Naive thymus-derived CD4-positive, alpha-beta T cell (primary cell): ENCODE results near the gene RECK. TPM values are rescaled to one million over a fixed set of nuclear protein-coding genes. Genes with fewer than 3 reads are reported as not detected.

Experiments used
- ATAC-seq: fragments of 150-1000 bp; cut with Tn5 transposase; 2 replicates; pipeline ENCODE4 v1.10.0; 2021; ENCODE audit warnings: mild to moderate bottlenecking, moderate library complexity
- CTCF ChIA-PET: fragments of 350-600 bp; sonication (Branson Sonifier 250); formaldehyde crosslinking; loops from one replicate; lab custom pipeline; 2021; ENCODE audit warnings: antibody characterized with exemption; lab: Charles Lee
- POLR2A ChIA-PET: fragments of 350-600 bp; sonication (Branson Sonifier 250); formaldehyde crosslinking; loops from one replicate; lab custom pipeline; 2021; ENCODE audit warnings: antibody characterized with exemption, inconsistent platforms; lab: Charles Lee
- DNase-seq, 9 donors: peaks; one replicate each; pipeline versions ENCODE4 v3.0.0 to v3.0.0-alpha.2; 2020 to 2022; ENCODE audit warnings: mixed read lengths in 1 of 9
- H3K27ac ChIP-seq: one replicate; pipeline ENCODE4 v1.7.0; 2013; ENCODE audit warnings: mild to moderate bottlenecking, low read depth, low read length, moderate library complexity
- H3K27me3 ChIP-seq, 2 donors: one replicate each; pipeline ENCODE4 v1.7.0; 2013; ENCODE audit warnings: low read length in 2 of 2, mild to moderate bottlenecking in 2 of 2, moderate library complexity in 2 of 2; ENCODE audit not compliant: control insufficient read depth in 2 of 2, insufficient read depth in 2 of 2
- H3K36me3 ChIP-seq, 3 experiments: 1 replicate in 2 of 3; 2 replicates in 1 of 3; pipeline ENCODE4 v1.7.0; 2013; ENCODE audit warnings: low read length in 3 of 3, mild to moderate bottlenecking in 3 of 3, moderate library complexity in 1 of 3; ENCODE audit not compliant: insufficient read depth in 3 of 3, control insufficient read depth in 2 of 3
- H3K4me1 ChIP-seq, 2 donors: one replicate each; pipeline ENCODE4 v1.7.0; 2013; ENCODE audit warnings: low read length in 2 of 2, mild to moderate bottlenecking in 2 of 2, moderate library complexity in 1 of 2; ENCODE audit not compliant: control insufficient read depth in 2 of 2, insufficient read depth in 2 of 2
- H3K4me3 ChIP-seq: 2 replicates; pipeline ENCODE4 v1.7.0; 2013; ENCODE audit warnings: mild to moderate bottlenecking, low read length
- H3K9me3 ChIP-seq, 3 experiments: 1 replicate in 2 of 3; 2 replicates in 1 of 3; pipeline ENCODE4 v1.7.0; 2013; ENCODE audit warnings: low read length in 3 of 3; ENCODE audit not compliant: control insufficient read depth in 2 of 3
- H3K27ac Mint-ChIP-seq, 9 donors: one replicate each; pipeline ENCODE4 v1.8.0; 2020 to 2022; ENCODE audit warnings: mixed read lengths in 9 of 9, mild to moderate bottlenecking in 8 of 9, moderate library complexity in 5 of 9, inconsistent platforms in 2 of 9
- H3K27me3 Mint-ChIP-seq, 5 donors: one replicate each; pipeline ENCODE4 v1.8.0; 2021 to 2022; ENCODE audit warnings: mixed read lengths in 5 of 5, mild to moderate bottlenecking in 1 of 5
- H3K36me3 Mint-ChIP-seq, 5 donors: one replicate each; pipeline ENCODE4 v1.8.0; 2020 to 2022; ENCODE audit warnings: mixed read lengths in 5 of 5, mild to moderate bottlenecking in 3 of 5, inconsistent platforms in 1 of 5
- H3K4me1 Mint-ChIP-seq, 7 donors: one replicate each; pipeline ENCODE4 v1.8.0; 2020 to 2022; ENCODE audit warnings: mixed read lengths in 7 of 7, mild to moderate bottlenecking in 3 of 7, inconsistent platforms in 1 of 7
- H3K4me3 Mint-ChIP-seq, 10 donors: one replicate each; pipeline ENCODE4 v1.8.0; 2020 to 2022; ENCODE audit warnings: mild to moderate bottlenecking in 10 of 10, mixed read lengths in 10 of 10, moderate library complexity in 6 of 10, inconsistent platforms in 2 of 10
- H3K9me3 Mint-ChIP-seq, 11 donors: one replicate each; pipeline ENCODE4 v1.8.0; 2020 to 2022; ENCODE audit warnings: mixed read lengths in 11 of 11, mild to moderate bottlenecking in 4 of 11, inconsistent platforms in 1 of 11, moderate library complexity in 1 of 11
- intact Hi-C, 2 donors: fragments of 100-400 bp; cut with micrococcal nuclease; formaldehyde crosslinking; loops; one replicate each; pipeline ENCODE4 v1.15.1; 2023
- polyA plus RNA-seq, 2 donors: library from polyadenylated mRNA; unstranded; fragments of 300-500 nt; fragmentation: Illumina TruSeq; gene quantifications; one replicate each; pipeline ENCODE4 v1.2.3, GENCODE V29; 2021
- total RNA-seq, 6 experiments: library from RNA in 5 of 6; stranded (reverse) in 5 of 6; gene quantifications; 1 replicate in 5 of 6; 2 replicates in 1 of 6; pipeline ENCODE4 v1.2.3 and lab custom pipeline; 2021 to 2026

RECK gene
- total and polyA plus RNA-seq, 7 experiments from 2014 or later: 7.4 to 26.2 (median 13.9) TPM

DNA sequence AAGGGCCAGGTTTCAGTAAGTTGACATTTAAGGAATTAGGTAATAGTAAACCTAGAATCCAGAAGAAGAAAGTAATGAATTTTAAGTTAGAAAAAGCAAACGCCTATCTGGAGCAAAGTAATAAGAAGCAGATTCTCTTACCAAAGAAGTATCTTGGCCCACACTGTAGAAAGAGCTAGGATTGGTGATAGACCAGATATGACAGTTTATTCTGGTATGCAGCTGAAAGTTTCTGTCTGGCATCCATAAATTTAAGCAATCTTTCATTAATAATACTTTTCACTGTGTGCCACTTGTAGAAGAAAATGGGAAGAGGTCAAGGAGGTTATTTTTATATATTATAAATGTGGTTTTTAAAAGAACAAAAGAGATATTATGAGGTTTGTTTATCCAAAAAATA, 3.0 kb downstream of the RECK start:
- no peaks in the 10 kb centered on the region for H3K9me3 ChIP-seq
- Mint-ChIP-seq H3K4me1 (peaks cover 42 to 73% (median 68%) of the 10 kb centered on the region in 7 donors), H3K9me3 (no peaks in the 10 kb centered on the region), H3K27me3 (peaks cover 0 to 5% (median 0%) of the 10 kb centered on the region in 5 donors), H3K27ac (peak overlapping the region in 7 of 9 donors; percentile 10 to 69 (median 48)), H3K4me3 (peak overlapping the region in 1 of 10 donors; percentile 37), H3K36me3 (peaks cover 0 to 4% (median 0%) of the 10 kb centered on the region in 5 donors)
- intact Hi-C loops: loop anchor here in 1 of 2 donors (5.0 kb wide), 2 partner anchors 128 to 292 kb away; partner anchors contain the start of genes CCIN, GBA2 and RGP1
- DNase-seq (no peak), ATAC-seq (no peak)
- ChIA-PET POLR2A (interaction anchor here (0.6 to 0.8 kb wide), 2 partner anchors 100 to 958 kb away, joined by 5 to 7 read pairs; no protein-coding TSS in a partner anchor), CTCF (no interaction called here)
- H3K4me3 ChIP-seq: no peak overlapping the region
- no peak overlapping the region for H3K27ac ChIP-seq
- peaks cover 0 to 40% of the 10 kb centered on the region in 2 donors for H3K4me1 ChIP-seq
- H3K27me3 ChIP-seq: no peaks in the 10 kb centered on the region
- peaks cover 0 to 7% (median 0%) of the 10 kb centered on the region in 3 experiments for H3K36me3 ChIP-seq

DNA sequence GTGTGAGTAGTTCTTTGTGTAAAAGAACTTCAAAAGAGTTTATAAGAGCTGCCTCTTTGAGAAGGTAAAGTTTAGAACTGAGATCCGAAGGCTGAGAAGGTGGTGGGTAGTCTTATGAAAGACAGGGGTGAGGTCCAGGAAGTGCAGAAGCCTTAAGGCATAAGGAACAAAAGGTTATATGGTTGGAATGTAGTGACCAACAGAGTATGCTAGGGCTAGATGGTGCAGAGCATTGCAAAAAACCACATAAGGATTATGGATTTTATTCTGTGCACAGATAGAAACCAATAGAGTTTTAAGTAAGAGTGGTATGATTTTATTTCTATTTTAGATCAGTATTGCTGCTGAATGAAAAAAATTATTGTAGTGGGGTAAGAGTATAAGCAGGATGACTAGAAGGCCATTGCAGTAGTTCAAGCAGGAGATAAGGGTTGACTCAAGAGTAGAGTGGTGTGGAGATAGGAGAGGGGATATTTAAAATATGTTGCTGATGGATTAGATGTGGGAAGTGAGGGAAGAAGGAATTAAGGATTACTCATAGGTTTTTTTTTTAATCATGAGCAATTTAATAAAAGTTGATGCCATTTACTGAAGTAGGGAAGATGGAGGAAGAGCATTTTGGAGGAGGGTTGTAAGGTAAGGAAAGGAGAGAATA, 3.7 kb downstream of the RECK start:
- H3K4me1 ChIP-seq: peaks cover 0 to 44% of the 10 kb centered on the region in 2 donors
- peaks cover 0 to 7% (median 0%) of the 10 kb centered on the region in 3 experiments for H3K36me3 ChIP-seq
- no peak overlapping the region for H3K4me3 ChIP-seq
- H3K9me3 ChIP-seq: no peaks in the 10 kb centered on the region
- CTCF ChIA-PET: no interaction called here
- H3K36me3 Mint-ChIP-seq: peaks cover 0 to 6% (median 0%) of the 10 kb centered on the region in 5 donors
- H3K27ac ChIP-seq: no peak overlapping the region
- intact Hi-C loops: no loop called here
- H3K4me1 Mint-ChIP-seq: peaks cover 44 to 77% (median 72%) of the 10 kb centered on the region in 7 donors
- ATAC-seq (no peak), DNase-seq (no peak)
- no peaks in the 10 kb centered on the region for H3K9me3 Mint-ChIP-seq
- POLR2A ChIA-PET: interaction anchor here (0.6 to 0.8 kb wide), 2 partner anchors 99 to 958 kb away, joined by 5 to 7 read pairs; no protein-coding TSS in a partner anchor
- H3K27ac Mint-ChIP-seq: peak overlapping the region in 8 of 9 donors; percentile 3 to 84 (median 60)
- H3K27me3 ChIP-seq: no peaks in the 10 kb centered on the region
- peaks cover 0 to 4% (median 0%) of the 10 kb centered on the region in 5 donors for H3K27me3 Mint-ChIP-seq
- peak overlapping the region in 8 of 10 donors; percentile 2 to 40 (median 17) for H3K4me3 Mint-ChIP-seq

DNA sequence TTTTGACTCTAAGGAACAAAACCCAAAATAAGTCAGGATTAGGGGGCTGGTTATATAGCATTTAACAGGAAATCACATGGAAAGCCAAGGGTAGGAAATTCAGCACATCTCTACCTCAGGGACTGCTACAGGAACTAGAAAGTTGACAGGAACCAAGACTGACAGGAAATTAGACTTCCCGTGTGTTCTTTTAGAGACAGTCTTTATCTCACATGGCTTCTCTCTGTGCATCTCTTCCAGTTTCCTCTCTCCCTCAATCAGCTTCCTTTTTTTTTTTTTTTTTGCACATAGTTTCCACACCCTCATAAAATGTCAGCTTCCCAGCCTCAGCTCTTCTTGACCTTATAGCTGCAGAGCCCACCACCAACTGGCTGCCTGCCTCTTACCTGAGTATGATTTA, 4.8 kb downstream of the RECK start:
- H3K27me3 Mint-ChIP-seq: no peaks in the 10 kb centered on the region

DNA sequence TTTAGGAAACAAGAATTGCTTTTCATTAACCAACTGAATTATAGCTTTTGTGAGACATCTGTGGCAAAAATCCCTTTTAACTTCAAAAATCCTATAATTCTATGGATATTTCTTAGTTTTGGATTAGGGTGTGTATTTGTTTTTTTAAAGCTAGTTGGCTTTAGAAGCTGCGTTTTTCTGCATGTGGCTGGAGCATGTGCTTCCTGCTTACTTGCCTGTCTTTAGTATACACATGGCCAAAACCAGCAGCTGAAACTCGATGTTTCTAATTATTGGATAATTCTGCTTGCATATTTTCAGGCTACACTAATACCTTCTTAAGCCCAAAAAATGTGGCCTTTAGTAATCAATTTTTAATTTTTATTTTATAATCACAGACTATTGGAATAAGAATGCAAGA, 8.9 kb downstream of the RECK start:
- no peaks in the 10 kb centered on the region for H3K9me3 Mint-ChIP-seq
- peaks cover 0 to 7% (median 6%) of the 10 kb centered on the region in 5 donors for H3K36me3 Mint-ChIP-seq
- Histone ChIP-seq H3K27ac (no peak overlapping the region), H3K9me3 (no peaks in the 10 kb centered on the region), H3K27me3 (no peaks in the 10 kb centered on the region), H3K36me3 (no peaks in the 10 kb centered on the region), H3K4me1 (peaks cover 0 to 27% of the 10 kb centered on the region in 2 donors), H3K4me3 (no peak overlapping the region)
- intact Hi-C loops: no loop called here
- no peaks in the 10 kb centered on the region for H3K27me3 Mint-ChIP-seq
- CTCF ChIA-PET: no interaction called here
- H3K4me3 Mint-ChIP-seq: no peak overlapping the region
- no peak overlapping the region for H3K27ac Mint-ChIP-seq
- POLR2A ChIA-PET: no interaction called here
- H3K4me1 Mint-ChIP-seq: peaks cover 29 to 61% (median 51%) of the 10 kb centered on the region in 7 donors
- no peak for ATAC-seq
- no peak for DNase-seq

More for the DNA sequence above, 4.8 kb downstream of the RECK start:
- Mint-ChIP-seq H3K9me3 (no peaks in the 10 kb centered on the region), H3K4me3 (peak overlapping the region; percentile 6 to 65 (median 48)), H3K36me3 (peaks cover 0 to 8% (median 0%) of the 10 kb centered on the region in 5 donors), H3K27ac (peak overlapping the region; percentile 10 to 87 (median 69)), H3K4me1 (peaks cover 44 to 80% (median 77%) of the 10 kb centered on the region in 7 donors)
- Histone ChIP-seq H3K27me3 (no peaks in the 10 kb centered on the region), H3K4me3 (no peak overlapping the region), H3K27ac (peak overlapping the region; percentile 20), H3K36me3 (peaks cover 0 to 7% (median 0%) of the 10 kb centered on the region in 3 experiments), H3K9me3 (no peaks in the 10 kb centered on the region), H3K4me1 (peaks cover 0 to 44% of the 10 kb centered on the region in 2 donors)
- ChIA-PET CTCF (interaction anchor here (1.3 kb wide), 1 partner anchor 60 kb away, joined by 3 read pairs; no protein-coding TSS in a partner anchor), POLR2A (no interaction called here)
- peak in 1 of 9 donors; percentile 9 for DNase-seq
- intact Hi-C loops: no loop called here
- ATAC-seq: no peak

DNA sequence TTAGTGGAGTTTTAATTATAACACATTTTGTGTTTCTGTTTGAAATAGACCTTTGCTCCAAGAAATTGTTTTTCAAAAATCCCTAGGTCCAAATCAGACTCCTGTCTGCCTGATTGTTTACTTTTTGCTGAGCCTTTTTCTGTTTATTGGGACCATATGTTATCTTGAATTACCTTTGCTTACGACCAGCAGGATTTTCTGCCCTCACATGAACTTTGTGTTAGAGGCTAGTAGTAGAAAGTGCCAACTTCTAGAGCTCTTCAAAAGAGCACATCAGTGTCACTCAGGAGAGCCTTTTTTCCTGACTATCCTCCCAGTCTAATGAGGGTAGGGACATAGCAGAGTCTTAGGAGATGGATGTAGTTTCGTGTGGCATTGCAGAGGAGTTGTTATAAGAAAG, 10.2 kb downstream of the RECK start:
- POLR2A ChIA-PET: no interaction called here
- H3K36me3 Mint-ChIP-seq: peaks cover 0 to 7% (median 6%) of the 10 kb centered on the region in 5 donors
- peaks cover 0 to 14% of the 10 kb centered on the region in 2 donors for H3K4me1 ChIP-seq
- peak overlapping the region in 2 of 9 donors; percentile 12 to 27 for H3K27ac Mint-ChIP-seq
- H3K27me3 ChIP-seq: no peaks in the 10 kb centered on the region
- intact Hi-C loops: no loop called here
- no peak overlapping the region for H3K27ac ChIP-seq
- no peaks in the 10 kb centered on the region for H3K27me3 Mint-ChIP-seq
- no peak for DNase-seq
- no peak overlapping the region for H3K4me3 ChIP-seq
- H3K9me3 Mint-ChIP-seq: no peaks in the 10 kb centered on the region
- no peaks in the 10 kb centered on the region for H3K36me3 ChIP-seq
- ATAC-seq: no peak
- CTCF ChIA-PET: no interaction called here
- H3K4me3 Mint-ChIP-seq: no peak overlapping the region
- H3K9me3 ChIP-seq: no peaks in the 10 kb centered on the region
- peaks cover 20 to 48% (median 38%) of the 10 kb centered on the region in 7 donors for H3K4me1 Mint-ChIP-seq

DNA sequence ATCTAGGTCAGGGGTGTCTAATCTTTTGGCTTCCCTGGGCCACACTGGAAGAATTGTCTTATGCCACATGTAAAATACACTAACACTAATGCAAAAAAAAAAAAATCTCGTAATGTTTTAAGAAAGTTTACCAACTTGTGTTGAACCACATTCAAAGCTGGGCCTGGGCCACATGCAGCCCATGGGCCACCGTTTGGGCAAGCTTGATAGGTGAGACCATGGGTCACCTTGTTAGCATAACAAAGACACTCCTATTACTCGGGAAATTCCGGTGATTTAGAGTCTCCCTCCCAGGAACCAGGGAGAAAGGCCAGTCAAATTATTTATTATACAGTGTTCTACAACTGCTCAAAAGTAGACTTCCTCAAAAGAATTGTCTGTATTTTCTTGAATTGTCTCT, 12.7 kb downstream of the RECK start:
- Histone ChIP-seq H3K27me3 (no peaks in the 10 kb centered on the region), H3K9me3 (no peaks in the 10 kb centered on the region), H3K4me3 (no peak overlapping the region), H3K27ac (no peak overlapping the region), H3K36me3 (no peaks in the 10 kb centered on the region), H3K4me1 (peaks cover 0 to 7% of the 10 kb centered on the region in 2 donors)
- POLR2A ChIA-PET: no interaction called here
- Mint-ChIP-seq H3K36me3 (peaks cover 0 to 19% (median 6%) of the 10 kb centered on the region in 5 donors), H3K27me3 (no peaks in the 10 kb centered on the region), H3K27ac (no peak overlapping the region), H3K4me3 (no peak overlapping the region), H3K9me3 (no peaks in the 10 kb centered on the region), H3K4me1 (peaks cover 5 to 36% (median 24%) of the 10 kb centered on the region in 7 donors)
- DNase-seq (no peak), ATAC-seq (no peak)
- intact Hi-C loops: no loop called here
- CTCF ChIA-PET: interaction anchor here (1.0 kb wide), 1 partner anchor 26 kb away, joined by 3 read pairs; no protein-coding TSS in a partner anchor
